HepG2 (cell line): ENCODE measurements around the gene SUMO4.

ENCODE experiments used
- ATF6 ChIP-seq: sonication (generic); formaldehyde crosslinking; conservative IDR thresholded peaks from 2 replicates; pipeline ENCODE4 v1.4.0; 2020; ENCODE audit warnings: missing genetic modification reagents
- CTCF ChIP-seq: sonication (generic); formaldehyde crosslinking; IDR thresholded peaks from 2 replicates; pipeline ENCODE4 v1.5.0; 2020; ENCODE audit warnings: mild to moderate bottlenecking, missing genetic modification reagents, moderate library complexity
- EP300 ChIP-seq, 3 experiments: sonication (generic) in 1 of 3; formaldehyde crosslinking in 1 of 3; IDR thresholded peaks; 2 replicates each; pipeline versions ENCODE4 v1.5.1 to v1.6.1; 2011 to 2020; ENCODE audit warnings: low read depth in 2 of 3, low read length in 2 of 3, borderline replicate concordance in 1 of 3, improper control_type of control experiment in 1 of 3, mild to moderate bottlenecking in 1 of 3, missing genetic modification reagents in 1 of 3, moderate library complexity in 1 of 3
- PHF8 ChIP-seq: sonication (generic); formaldehyde crosslinking; IDR thresholded peaks from 2 replicates; pipeline ENCODE4 v1.5.0; 2020; ENCODE audit warnings: missing genetic modification reagents
- SMC3 ChIP-seq: IDR thresholded peaks from 2 replicates; pipeline ENCODE4 v1.6.1; 2011; ENCODE audit warnings: low read length, improper control_type of control experiment
- ZFP36 ChIP-seq: fragments of 150-350 bp; IDR thresholded peaks from 2 replicates; pipeline ENCODE4 v1.6.1; 2018; ENCODE audit warnings: borderline replicate concordance, low read length, low read depth; ENCODE audit not compliant: partially characterized antibody
- ZIK1 ChIP-seq: sonication (generic); formaldehyde crosslinking; IDR thresholded peaks from 2 replicates; pipeline ENCODE4 v1.5.0; 2020; ENCODE audit warnings: mild to moderate bottlenecking, low read depth, missing genetic modification reagents, borderline replicate concordance
- ZNF124 ChIP-seq: sonication (generic); formaldehyde crosslinking; IDR thresholded peaks from 2 replicates; pipeline ENCODE4 v1.4.0; 2020; ENCODE audit warnings: missing genetic modification reagents
- ZNF274 ChIP-seq: sonication (generic); formaldehyde crosslinking; IDR thresholded peaks from 2 replicates; pipeline ENCODE4 v1.5.1; 2020; ENCODE audit warnings: mild to moderate bottlenecking, missing genetic modification reagents
- ZNF460 ChIP-seq: sonication (generic); formaldehyde crosslinking; IDR thresholded peaks from 2 replicates; pipeline ENCODE4 v1.5.1; 2020; ENCODE audit warnings: missing genetic modification reagents, mild to moderate bottlenecking, borderline replicate concordance
- TF ChIP-seq, protein P1 (sequence below): sonication (generic); formaldehyde crosslinking; IDR thresholded peaks from 2 replicates; pipeline ENCODE4 v1.5.0; 2020; ENCODE audit warnings: mild to moderate bottlenecking, missing genetic modification reagents
- TF ChIP-seq, protein P2 (sequence below): sonication (generic); formaldehyde crosslinking; IDR thresholded peaks from 2 replicates; pipeline ENCODE4 v1.4.0; 2020; ENCODE audit warnings: missing genetic modification reagents

- TF ChIP-seq CTCF (CRISPR knock-in tag): no peak
- no peak for TF ChIP-seq ZNF274 (CRISPR knock-in tag)
- TF ChIP-seq, protein P1, sequence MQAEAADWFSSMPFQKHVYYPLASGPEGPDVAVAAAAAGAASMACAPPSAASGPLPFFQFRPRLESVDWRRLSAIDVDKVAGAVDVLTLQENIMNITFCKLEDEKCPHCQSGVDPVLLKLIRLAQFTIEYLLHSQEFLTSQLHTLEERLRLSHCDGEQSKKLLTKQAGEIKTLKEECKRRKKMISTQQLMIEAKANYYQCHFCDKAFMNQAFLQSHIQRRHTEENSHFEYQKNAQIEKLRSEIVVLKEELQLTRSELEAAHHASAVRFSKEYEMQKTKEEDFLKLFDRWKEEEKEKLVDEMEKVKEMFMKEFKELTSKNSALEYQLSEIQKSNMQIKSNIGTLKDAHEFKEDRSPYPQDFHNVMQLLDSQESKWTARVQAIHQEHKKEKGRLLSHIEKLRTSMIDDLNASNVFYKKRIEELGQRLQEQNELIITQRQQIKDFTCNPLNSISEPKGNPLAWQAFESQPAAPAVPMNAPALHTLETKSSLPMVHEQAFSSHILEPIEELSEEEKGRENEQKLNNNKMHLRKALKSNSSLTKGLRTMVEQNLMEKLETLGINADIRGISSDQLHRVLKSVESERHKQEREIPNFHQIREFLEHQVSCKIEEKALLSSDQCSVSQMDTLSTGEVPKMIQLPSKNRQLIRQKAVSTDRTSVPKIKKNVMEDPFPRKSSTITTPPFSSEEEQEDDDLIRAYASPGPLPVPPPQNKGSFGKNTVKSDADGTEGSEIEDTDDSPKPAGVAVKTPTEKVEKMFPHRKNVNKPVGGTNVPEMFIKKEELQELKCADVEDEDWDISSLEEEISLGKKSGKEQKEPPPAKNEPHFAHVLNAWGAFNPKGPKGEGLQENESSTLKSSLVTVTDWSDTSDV (CRISPR knock-in tag): no peak
- no peak for TF ChIP-seq EP300 (IDR thresholded peaks at IDR 0.05; ENCODE audit: low read depth in 2 of 2, low read length in 2 of 2)
- TF ChIP-seq EP300 (CRISPR knock-in tag; IDR thresholded peaks at IDR 0.05; ENCODE audit: borderline replicate concordance): no peak
- TF ChIP-seq ATF6 (CRISPR knock-in tag): no peak
- no peak for TF ChIP-seq PHF8 (CRISPR knock-in tag)
- no peak for TF ChIP-seq ZNF460
- TF ChIP-seq, protein P2, sequence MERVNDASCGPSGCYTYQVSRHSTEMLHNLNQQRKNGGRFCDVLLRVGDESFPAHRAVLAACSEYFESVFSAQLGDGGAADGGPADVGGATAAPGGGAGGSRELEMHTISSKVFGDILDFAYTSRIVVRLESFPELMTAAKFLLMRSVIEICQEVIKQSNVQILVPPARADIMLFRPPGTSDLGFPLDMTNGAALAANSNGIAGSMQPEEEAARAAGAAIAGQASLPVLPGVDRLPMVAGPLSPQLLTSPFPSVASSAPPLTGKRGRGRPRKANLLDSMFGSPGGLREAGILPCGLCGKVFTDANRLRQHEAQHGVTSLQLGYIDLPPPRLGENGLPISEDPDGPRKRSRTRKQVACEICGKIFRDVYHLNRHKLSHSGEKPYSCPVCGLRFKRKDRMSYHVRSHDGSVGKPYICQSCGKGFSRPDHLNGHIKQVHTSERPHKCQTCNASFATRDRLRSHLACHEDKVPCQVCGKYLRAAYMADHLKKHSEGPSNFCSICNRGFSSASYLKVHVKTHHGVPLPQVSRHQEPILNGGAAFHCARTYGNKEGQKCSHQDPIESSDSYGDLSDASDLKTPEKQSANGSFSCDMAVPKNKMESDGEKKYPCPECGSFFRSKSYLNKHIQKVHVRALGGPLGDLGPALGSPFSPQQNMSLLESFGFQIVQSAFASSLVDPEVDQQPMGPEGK: no peak
- TF ChIP-seq SMC3: no peak
- TF ChIP-seq ZFP36: no peak
- TF ChIP-seq ZNF124 (CRISPR knock-in tag): no peak
- TF ChIP-seq ZIK1 (CRISPR knock-in tag): no peak
Observed at GRCh38 chr6:149366267-149366921, 33.7 kb upstream of the SUMO4 start.
